Measurements from ENCODE around the gene STK40.

STK40 gene

DNA sequence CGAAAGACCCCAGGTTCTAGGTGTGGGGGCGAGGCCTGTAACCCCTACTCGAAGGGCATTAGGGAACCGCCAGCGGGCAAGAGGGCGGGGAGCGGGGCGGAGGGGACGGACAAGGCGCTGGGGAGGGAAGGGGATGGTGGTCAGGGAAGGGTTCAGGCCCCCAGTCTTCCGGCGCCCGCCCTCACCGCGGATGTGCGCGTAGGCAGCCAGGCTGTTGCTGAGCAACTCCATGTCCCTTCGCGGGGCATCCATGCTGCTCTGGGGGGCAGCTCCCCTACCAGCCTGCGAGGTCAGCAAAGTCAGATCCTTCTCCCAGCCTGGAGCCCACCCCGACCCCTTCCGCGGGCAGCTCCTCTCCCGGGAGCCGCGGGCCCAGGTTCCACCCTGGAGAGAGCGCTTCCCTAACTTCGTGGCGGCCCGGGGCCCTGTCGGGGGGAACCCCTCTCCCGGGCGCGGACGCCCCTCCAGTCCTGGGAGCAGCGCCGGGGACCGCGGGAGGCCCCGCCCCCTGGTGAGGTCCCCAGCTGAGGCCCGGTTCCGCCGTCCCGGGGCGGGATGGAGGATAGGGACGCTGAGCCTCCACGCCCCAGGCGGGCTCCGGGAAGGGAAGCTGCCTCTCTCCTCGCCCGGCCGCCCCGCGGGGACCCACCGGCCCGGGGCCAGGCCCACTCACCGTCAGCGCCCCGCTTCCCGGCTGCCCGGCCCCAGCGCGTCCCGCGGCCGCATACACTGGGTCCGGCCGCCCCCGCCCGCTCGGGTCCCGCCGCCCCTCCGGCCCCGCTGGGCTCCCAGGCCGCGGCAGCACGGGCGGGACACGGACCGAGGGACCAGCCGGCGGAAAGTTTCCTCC is 62.7 kb downstream of the STK40 start:
- DNase-seq (ENCODE audit: insufficient read length, low spot score): no peak
- no peak for FAIRE-seq
- TF ChIP-seq, protein P1, sequence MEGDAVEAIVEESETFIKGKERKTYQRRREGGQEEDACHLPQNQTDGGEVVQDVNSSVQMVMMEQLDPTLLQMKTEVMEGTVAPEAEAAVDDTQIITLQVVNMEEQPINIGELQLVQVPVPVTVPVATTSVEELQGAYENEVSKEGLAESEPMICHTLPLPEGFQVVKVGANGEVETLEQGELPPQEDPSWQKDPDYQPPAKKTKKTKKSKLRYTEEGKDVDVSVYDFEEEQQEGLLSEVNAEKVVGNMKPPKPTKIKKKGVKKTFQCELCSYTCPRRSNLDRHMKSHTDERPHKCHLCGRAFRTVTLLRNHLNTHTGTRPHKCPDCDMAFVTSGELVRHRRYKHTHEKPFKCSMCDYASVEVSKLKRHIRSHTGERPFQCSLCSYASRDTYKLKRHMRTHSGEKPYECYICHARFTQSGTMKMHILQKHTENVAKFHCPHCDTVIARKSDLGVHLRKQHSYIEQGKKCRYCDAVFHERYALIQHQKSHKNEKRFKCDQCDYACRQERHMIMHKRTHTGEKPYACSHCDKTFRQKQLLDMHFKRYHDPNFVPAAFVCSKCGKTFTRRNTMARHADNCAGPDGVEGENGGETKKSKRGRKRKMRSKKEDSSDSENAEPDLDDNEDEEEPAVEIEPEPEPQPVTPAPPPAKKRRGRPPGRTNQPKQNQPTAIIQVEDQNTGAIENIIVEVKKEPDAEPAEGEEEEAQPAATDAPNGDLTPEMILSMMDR (IDR thresholded peaks at IDR 0.05; ENCODE audit: insufficient read depth, missing control alignments): no peak

DNA sequence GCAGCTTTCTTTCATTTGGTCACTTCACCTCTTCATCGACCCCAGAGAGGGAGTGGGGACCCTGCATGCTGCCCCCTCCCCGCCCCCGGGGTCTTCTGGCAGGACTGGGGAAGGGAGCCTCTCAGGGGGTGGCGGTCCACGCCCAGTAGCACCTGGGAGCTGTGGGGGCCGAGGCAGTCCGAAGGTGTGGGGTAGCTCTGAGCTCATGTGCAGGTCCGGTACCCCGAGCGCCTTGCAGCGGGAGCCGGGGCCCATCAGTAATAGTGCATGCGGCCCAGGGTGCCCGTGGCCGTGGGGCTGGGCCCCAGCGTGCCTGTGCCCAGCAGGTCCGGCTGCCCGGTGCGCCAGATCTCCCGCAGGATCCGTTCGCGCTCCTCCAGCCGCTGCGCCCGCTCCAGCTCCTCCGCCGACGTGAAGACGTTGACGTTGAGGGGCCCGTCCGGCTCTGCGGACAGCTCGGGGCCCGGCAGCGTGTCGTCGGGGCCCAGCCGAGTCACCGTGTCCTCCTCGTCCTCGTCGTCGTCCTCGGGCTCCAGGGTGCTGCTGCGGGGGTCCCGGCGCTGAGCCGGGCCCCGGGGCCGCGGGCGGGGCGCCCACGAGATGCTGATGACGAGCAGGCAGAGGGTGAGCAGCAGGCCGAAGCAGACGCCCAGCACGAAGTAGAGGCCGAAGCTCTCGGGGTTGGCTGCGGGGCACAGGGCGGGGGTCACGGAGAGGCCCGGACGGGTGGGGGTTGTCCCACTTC is 63.5 kb downstream of the STK40 start:
- TF ChIP-seq, protein P1 (IDR thresholded peaks at IDR 0.05; ENCODE audit: insufficient read depth, missing control alignments): no peak
- DNase-seq (ENCODE audit: insufficient read length, low spot score) (no peak), FAIRE-seq (no peak)

DNA sequence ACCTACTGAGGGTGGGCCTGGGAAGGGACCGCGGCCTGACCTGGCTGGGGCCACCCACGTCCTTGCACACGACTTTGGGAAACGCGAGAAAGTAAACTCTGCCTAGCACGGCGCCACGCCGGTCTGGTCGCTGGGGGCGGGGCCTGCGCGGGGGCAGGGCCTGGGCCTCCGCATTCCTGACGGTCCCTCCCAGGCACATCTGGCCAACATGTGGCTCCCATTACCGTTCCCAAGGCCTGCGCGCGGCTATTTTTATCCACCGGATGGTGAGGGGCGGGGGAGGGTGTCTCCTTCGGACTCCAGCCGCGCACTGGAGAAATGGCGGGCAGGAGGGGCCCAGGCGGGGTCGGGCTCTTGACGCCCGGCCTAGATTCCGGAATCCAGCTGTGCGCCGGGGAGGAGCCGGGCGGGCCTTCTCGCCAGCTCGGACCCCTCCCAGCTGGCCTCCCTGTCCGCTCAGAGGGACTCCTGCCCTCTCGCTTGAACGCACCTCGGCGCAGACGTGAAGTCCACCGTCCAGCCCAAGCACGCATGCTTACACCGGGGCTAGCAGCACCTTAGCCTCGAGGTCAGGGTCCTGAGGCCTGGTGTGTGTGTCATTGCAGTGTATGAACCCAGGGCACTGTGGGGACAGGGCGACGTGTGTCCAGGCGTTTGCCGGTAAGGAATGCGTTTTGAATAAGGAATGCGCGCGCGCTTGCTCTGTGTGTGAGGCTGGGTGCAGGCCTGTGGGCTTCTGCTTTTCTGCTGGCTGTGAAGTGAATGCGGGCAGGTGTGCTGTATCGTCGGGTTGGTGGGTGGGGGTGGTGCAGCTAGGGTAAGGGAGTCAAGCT is 64.4 kb downstream of the STK40 start:
- FAIRE-seq (no peak), DNase-seq (ENCODE audit: insufficient read length, low spot score) (no peak)

DNA sequence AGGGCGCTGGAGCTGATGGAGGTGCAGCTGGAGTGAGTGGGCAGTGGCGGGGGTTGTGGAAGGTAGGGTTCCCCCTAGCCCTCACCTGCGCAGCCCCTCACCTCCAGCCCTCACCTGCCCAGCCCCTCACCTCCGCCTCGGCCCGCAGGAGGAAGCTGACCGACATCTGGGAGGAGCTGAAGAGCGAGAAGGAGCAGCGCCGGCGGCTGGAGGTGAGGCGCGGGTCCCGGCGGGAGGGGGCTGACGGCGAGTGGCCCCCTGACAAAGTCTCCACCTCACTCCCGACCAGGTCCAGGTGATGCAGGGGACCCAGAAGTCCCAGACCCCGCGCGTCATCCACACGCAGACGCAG is 65.0 kb downstream of the STK40 start:
- TF ChIP-seq, protein P1 (IDR thresholded peaks at IDR 0.05; ENCODE audit: insufficient read depth, missing control alignments): no peak
- FAIRE-seq: no peak
- DNase-seq (ENCODE audit: insufficient read length, low spot score): no peak

More for the DNA sequence above, 64.4 kb downstream of the STK40 start:
- TF ChIP-seq, protein P1 (IDR thresholded peaks at IDR 0.05; ENCODE audit: insufficient read depth, missing control alignments): no peak

DNA sequence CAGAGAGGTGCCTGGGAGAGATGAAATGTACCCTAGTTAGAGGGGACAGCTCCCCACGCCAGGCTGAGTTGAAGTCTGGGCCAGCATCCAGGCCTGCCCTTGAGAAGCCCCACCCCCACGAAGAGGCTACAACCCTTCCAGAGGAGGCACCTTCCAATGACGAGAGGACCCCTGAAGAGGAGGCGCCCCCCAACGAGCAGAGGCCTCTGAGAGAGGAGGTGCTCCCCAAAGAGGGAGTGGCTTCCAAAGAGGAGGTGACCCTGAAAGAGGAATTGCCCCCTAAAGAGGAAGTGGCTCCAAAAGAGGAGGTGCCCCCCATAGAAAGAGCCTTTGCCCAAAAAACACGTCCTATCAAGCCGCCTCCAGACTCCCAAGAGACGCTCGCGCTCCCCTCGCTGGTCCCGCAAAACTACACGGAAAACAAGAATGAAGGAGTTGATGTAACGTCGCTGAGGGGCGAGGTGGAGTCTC is 65.4 kb downstream of the STK40 start:
- FAIRE-seq (no peak), DNase-seq (ENCODE audit: insufficient read length, low spot score) (no peak)
- TF ChIP-seq, protein P1 (IDR thresholded peaks at IDR 0.05; ENCODE audit: insufficient read depth, missing control alignments): no peak

DNA sequence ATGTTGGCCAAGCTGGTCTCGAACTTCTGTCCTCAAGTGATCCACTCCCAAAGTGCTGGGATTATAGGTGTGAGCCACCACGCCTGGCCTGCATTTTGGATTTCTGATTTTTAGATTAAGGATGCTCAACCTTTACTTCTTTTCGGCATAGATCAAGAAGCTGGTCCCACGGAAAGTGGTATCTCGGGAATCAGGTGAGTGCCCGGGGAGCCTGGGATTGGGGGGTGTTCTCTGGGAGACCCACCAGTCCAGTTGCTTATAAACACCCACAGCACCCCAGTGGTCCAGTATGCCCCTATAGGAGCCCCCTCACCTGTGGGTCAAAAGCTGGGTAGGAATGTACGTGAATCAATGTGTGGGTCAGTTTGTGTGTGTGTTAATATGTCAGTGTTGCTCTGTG is 76.3 kb downstream of the STK40 start:
- FAIRE-seq (no peak), DNase-seq (ENCODE audit: insufficient read length, low spot score) (no peak)
- TF ChIP-seq, protein P1 (IDR thresholded peaks at IDR 0.05; ENCODE audit: insufficient read depth, missing control alignments): no peak
